DOHH2 (cell line): Measurements from ENCODE around the gene COX7B2.

Experiments
- H3F3A ChIP-seq: fragments of 200-600 bp; sonication (generic), shearing (Covaris generic); 2 replicates; pipeline ENCODE4 v1.6.0; 2016; ENCODE audit warnings: antibody characterized with exemption, mild to moderate bottlenecking; ENCODE audit not compliant: control insufficient read depth, insufficient read depth
- H3K27ac ChIP-seq: fragments of 200-600 bp; sonication (generic); 2 replicates; pipeline ENCODE4 v1.5.1; 2014; ENCODE audit warnings: low read depth, mild to moderate bottlenecking, low read length, moderate library complexity
- H3K27me3 ChIP-seq: fragments of 200-600 bp; sonication (generic); 2 replicates; pipeline ENCODE4 v1.6.1; 2014; ENCODE audit warnings: mild to moderate bottlenecking, low read length, mixed read lengths; ENCODE audit not compliant: control insufficient read depth
- H3K36me3 ChIP-seq: fragments of 200-600 bp; sonication (generic); 2 replicates; pipeline ENCODE4 v1.6.1; 2014; ENCODE audit warnings: mild to moderate bottlenecking, low read length, moderate library complexity, mixed read lengths; ENCODE audit not compliant: control insufficient read depth
- H3K4me1 ChIP-seq: fragments of 200-600 bp; sonication (generic); 2 replicates; pipeline ENCODE4 v1.6.1; 2014; ENCODE audit warnings: mild to moderate bottlenecking, low read length, mixed read lengths; ENCODE audit not compliant: control insufficient read depth
- H3K4me2 ChIP-seq: fragments of 200-600 bp; sonication (generic); 2 replicates; pipeline ENCODE4 v1.6.0; 2014; ENCODE audit warnings: mild to moderate bottlenecking, low read length, moderate library complexity
- H3K4me3 ChIP-seq: fragments of 200-600 bp; sonication (generic); 2 replicates; pipeline ENCODE4 v1.5.1; 2014; ENCODE audit warnings: mild to moderate bottlenecking, low read length, mixed read lengths
- H3K79me2 ChIP-seq: fragments of 200-600 bp; sonication (generic); 2 replicates; pipeline ENCODE4 v1.6.1; 2014; ENCODE audit warnings: mild to moderate bottlenecking, low read length, mixed read lengths; ENCODE audit not compliant: control insufficient read depth
- H3K9me2 ChIP-seq: fragments of 200-600 bp; sonication (generic); replicated peaks from 2 replicates; pipeline ENCODE4 v1.6.1; 2014; ENCODE audit warnings: mild to moderate bottlenecking, low read length, mixed read lengths; ENCODE audit not compliant: control insufficient read depth
- H3K9me3 ChIP-seq: fragments of 200-600 bp; sonication (generic); 2 replicates; pipeline ENCODE4 v1.6.1; 2014; ENCODE audit warnings: antibody characterized with exemption, low read length, mixed read lengths; ENCODE audit not compliant: control insufficient read depth, insufficient read depth
- H4K20me1 ChIP-seq: fragments of 200-600 bp; sonication (generic); 2 replicates; pipeline ENCODE4 v1.6.0; 2014; ENCODE audit warnings: low read depth, mild to moderate bottlenecking, antibody characterized with exemption, low read length, moderate library complexity; ENCODE audit not compliant: control insufficient read depth, insufficient read depth
- CTCF ChIP-seq: fragments of 200-600 bp; sonication (generic); IDR thresholded peaks from one replicate; pipeline ENCODE4 v1.5.1; 2014; ENCODE audit warnings: antibody characterized with exemption, mild to moderate bottlenecking, low read depth, low read length; ENCODE audit not compliant: poor library complexity, severe bottlenecking
- EZH2phosphoT487 ChIP-seq: fragments of 200-600 bp; sonication (generic); IDR thresholded peaks from 2 replicates; pipeline ENCODE4 v1.6.1; 2017; ENCODE audit warnings: borderline replicate concordance, mild to moderate bottlenecking, antibody characterized with exemption, low read length, moderate library complexity, mixed read lengths

COX7B2 gene

GRCh38 chr4:46844325-46844917, 64.6 kb downstream of the COX7B2 start:
- TF ChIP-seq EZH2phosphoT487 = no peak
- peak; percentile 80 for TF ChIP-seq CTCF
- H4K20me1 ChIP-seq = no peaks in the 10 kb centered on the region
- no peak overlapping the region for H3K27ac ChIP-seq
- no peaks in the 10 kb centered on the region for H3K9me3 ChIP-seq
- no peaks in the 10 kb centered on the region for H3K79me2 ChIP-seq
- no peaks in the 10 kb centered on the region for H3K27me3 ChIP-seq
- no peaks in the 10 kb centered on the region for H3F3A ChIP-seq
- H3K36me3 ChIP-seq = no peaks in the 10 kb centered on the region
- no peak overlapping the region for H3K4me3 ChIP-seq
- H3K4me2 ChIP-seq = no peak overlapping the region
- H3K9me2 ChIP-seq = no peaks in the 10 kb centered on the region
- no peaks in the 10 kb centered on the region for H3K4me1 ChIP-seq

- no peak overlapping the region for H3K4me3 ChIP-seq
- no peaks in the 10 kb centered on the region for H3K4me1 ChIP-seq
- no peak overlapping the region for H3K27ac ChIP-seq
- no peaks in the 10 kb centered on the region for H3K9me2 ChIP-seq
- no peaks in the 10 kb centered on the region for H3K79me2 ChIP-seq
- TF ChIP-seq CTCF = no peak
- TF ChIP-seq EZH2phosphoT487 = no peak
- no peaks in the 10 kb centered on the region for H3K27me3 ChIP-seq
- no peaks in the 10 kb centered on the region for H4K20me1 ChIP-seq
- H3F3A ChIP-seq = no peaks in the 10 kb centered on the region
- H3K9me3 ChIP-seq = no peaks in the 10 kb centered on the region
- H3K36me3 ChIP-seq = no peaks in the 10 kb centered on the region
- no peak overlapping the region for H3K4me2 ChIP-seq
Measured at GRCh38 chr4:46839128-46839527, 69.9 kb downstream of the COX7B2 start.

- Histone ChIP-seq H3K9me2 (no peaks in the 10 kb centered on the region), H3K4me2 (no peak overlapping the region), H3K27ac (no peak overlapping the region), H4K20me1 (no peaks in the 10 kb centered on the region), H3K4me1 (no peaks in the 10 kb centered on the region), H3K9me3 (no peaks in the 10 kb centered on the region), H3K36me3 (no peaks in the 10 kb centered on the region), H3K27me3 (no peaks in the 10 kb centered on the region), H3K79me2 (no peaks in the 10 kb centered on the region), H3F3A (no peaks in the 10 kb centered on the region), H3K4me3 (no peak overlapping the region)
- TF ChIP-seq CTCF (no peak), EZH2phosphoT487 (no peak)
Measured at GRCh38 chr4:46837639-46838038, 71.4 kb downstream of the COX7B2 start.

- H3K27ac ChIP-seq = no peak overlapping the region
- H3K9me2 ChIP-seq = no peaks in the 10 kb centered on the region
- H3K4me1 ChIP-seq = no peaks in the 10 kb centered on the region
- no peak overlapping the region for H3K4me3 ChIP-seq
- no peaks in the 10 kb centered on the region for H3K36me3 ChIP-seq
- no peak for TF ChIP-seq CTCF
- no peak for TF ChIP-seq EZH2phosphoT487
- H4K20me1 ChIP-seq = no peaks in the 10 kb centered on the region
- H3K27me3 ChIP-seq = no peaks in the 10 kb centered on the region
- no peaks in the 10 kb centered on the region for H3K9me3 ChIP-seq
- no peaks in the 10 kb centered on the region for H3F3A ChIP-seq
- no peak overlapping the region for H3K4me2 ChIP-seq
- H3K79me2 ChIP-seq = no peaks in the 10 kb centered on the region
Measured at GRCh38 chr4:46836584-46836983, 72.5 kb downstream of the COX7B2 start.
